Measurements from ENCODE around the gene CRYM. TPM values are rescaled to one million over a fixed set of nuclear protein-coding genes. Genes with fewer than 3 reads are reported as not detected.

Gene CRYM
- total RNA-seq, result 0.14 and 0.18 TPM in 2 replicates

GRCh38 chr16:21277927-21278706 lies at the start of gene CRYM:
Gene CRYM, minus strand, starts transcription at chr16:21278290. Its CDS starts 39 bp downstream, at chr16:21278251.

GRCh38 chr16:21233521-21234150 lies 44.5 kb downstream of the CRYM start, which contains the start of gene ANKS4B:
Gene ANKS4B, plus strand, starts transcription at chr16:21233699. Its CDS starts 39 bp downstream, at chr16:21233738.

GRCh38 chr16:21211486-21211885 lies 66.6 kb downstream of the CRYM start, which contains the start of gene ZP2:
Gene ZP2, minus strand, starts transcription at chr16:21211574. Its CDS starts 27 bp downstream, at chr16:21211547.

Other genes with a start within 250 kb of the CRYM start
- not detected in 2 replicates for gene DNAH3, start 127.4 kb downstream of the CRYM start, total RNA-seq
- gene LDAF1, start 119.6 kb downstream of the CRYM start, total RNA-seq, result 42.1 and 83.8 TPM in 2 replicates
- gene ZP2, start 66.7 kb downstream of the CRYM start, total RNA-seq, result not detected in 2 replicates
- gene ANKS4B, start 44.6 kb downstream of the CRYM start, total RNA-seq, result not detected in 2 replicates